NCI-H2029 (cell line): ENCODE results near the gene RAB40AL.

ENCODE experiments used
- DNase-seq: peaks from one replicate; lab custom pipeline; 2025; lab: John Stamatoyannopoulos, UW

RAB40AL gene

DNA sequence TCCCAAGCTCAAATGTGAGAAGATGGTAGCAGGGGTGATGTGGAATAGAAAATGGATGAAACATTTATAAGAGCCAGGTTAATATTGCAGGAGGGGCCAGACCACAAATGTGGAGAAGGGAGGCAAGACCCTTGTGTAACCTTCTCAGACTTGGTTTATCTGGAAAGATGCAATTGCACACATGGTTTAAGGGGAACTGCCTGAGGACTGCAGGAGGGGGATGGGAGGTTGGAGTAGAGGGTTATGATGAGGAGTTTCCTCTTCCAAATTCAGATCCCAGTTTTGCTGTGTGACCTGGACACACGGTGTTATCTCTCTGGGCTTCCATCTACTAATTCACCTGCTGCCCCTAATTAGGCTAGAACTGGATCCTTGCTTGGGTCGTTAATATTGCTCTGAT, 46.1 kb downstream of the RAB40AL start:
- no peak for DNase-seq

DNA sequence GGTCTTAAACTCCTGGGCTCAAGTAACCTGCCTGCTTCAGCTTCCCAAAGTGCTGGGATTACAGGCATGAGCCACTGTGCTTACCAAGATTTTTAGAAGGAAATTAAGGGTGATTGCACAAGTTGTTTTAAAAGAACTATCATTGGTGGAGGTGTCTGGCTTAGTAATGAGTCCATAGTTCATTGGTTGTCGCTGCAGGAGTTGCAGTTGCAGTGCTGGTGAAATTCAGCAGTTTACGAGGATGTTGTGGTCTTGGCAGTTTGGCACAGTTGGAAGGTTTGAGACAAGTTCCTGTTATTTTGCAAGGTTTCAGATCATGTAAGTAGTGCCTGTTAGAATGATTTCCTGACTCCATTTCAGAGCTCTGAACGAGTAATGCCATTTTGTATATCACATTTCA, 48.1 kb downstream of the RAB40AL start:
- no peak for DNase-seq
